ENCODE results near the gene ADAMTS5.

Gene ADAMTS5
- total RNA-seq, result 0 reads per million in 3 donors

DNA sequence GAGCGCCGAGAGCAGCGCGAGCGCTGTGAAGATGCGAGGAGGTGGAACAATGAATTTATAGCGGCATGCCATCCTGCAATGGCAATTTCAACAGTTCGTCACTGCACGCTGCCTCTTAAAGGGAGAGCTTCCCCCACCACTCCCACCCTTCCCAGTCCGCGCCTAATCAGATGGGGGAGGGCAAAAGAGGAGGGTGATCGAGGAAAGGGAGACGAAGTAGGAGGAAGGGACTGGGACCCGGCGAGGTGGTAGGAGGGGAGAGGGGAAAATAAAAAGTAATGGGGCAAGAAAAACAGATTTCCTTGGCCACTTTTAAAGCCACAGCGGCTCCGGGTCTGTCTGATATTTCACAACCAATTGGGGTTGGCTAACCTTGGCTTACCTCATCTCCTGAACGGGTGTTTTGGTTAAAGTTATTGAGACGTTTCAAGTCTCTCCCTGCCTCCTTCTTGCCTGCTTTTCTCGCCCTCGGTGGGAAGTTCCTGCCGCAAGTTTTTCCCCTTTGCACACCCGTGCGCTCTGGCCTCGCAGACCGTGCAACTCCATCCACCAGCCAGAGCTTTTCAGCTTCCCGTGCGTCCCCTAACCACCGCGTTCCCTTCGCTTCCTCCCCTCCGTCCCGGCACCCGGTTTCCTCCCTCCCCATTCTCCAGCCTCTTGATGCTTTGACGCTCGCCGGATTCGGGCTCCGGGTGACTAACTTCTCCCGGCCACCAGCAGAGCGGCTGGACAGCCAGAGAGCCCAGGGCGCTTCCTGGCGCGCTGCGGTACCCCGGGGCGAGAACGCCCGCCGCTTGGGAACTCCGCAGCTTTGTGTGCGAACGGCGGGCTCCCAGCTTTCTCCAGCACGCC lies at the start of gene ADAMTS5:
ADAMTS5 (minus strand) TSS at position 27 of the 852 bp plus-strand sequence. CDS start 697 bp downstream, outside the sequence.
- Histone ChIP-seq H3K4me3 (ENCODE audit: insufficient read depth, low read depth, low read length, poor library complexity, severe bottlenecking) (no peak within 1 kb of the TSS), H3K36me3 (ENCODE audit: control insufficient read depth, insufficient read depth, low read length) (no peaks in the 10 kb centered on the region), H3K27ac (ENCODE audit: insufficient read depth, low read length, poor library complexity, severe bottlenecking) (no peak within 1 kb of the TSS), H3K4me1 (ENCODE audit: control insufficient read depth, insufficient read depth, low read length, poor library complexity, severe bottlenecking) (no peaks in the 10 kb centered on the region), H3K27me3 (replicated peaks; ENCODE audit: control insufficient read depth, insufficient read depth, low read length, poor library complexity, severe bottlenecking) (peaks cover 7% of the 10 kb centered on the region), H3K9me3 (ENCODE audit: control insufficient read depth, low read length) (no peaks in the 10 kb centered on the region)
- no peak for DNase-seq

DNA sequence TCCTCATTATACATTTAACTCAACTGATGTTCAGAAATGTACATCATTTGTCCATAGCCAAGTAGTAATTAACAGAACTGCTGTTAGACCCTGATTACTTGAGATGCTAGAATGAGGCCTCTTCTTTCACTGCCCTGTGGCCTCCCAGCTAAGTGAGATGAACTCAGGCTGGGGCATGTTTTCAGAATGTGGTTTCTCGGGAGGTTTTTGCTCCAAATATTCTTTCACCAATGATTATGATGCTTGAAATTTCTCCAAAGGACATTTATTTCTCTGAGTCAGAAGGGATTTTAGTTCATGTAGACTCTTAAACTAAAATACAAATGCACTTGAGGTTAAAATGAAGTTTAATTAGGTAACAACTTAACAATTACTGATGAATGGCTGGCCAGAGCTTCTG lies 34.6 kb upstream of the ADAMTS5 start:
- no peaks in the 10 kb centered on the region for H3K27me3 ChIP-seq (replicated peaks; ENCODE audit: control insufficient read depth, insufficient read depth, low read length, poor library complexity, severe bottlenecking)
- H3K4me1 ChIP-seq (ENCODE audit: control insufficient read depth, insufficient read depth, low read length, poor library complexity, severe bottlenecking), result no peaks in the 10 kb centered on the region
- no peaks in the 10 kb centered on the region for H3K9me3 ChIP-seq (ENCODE audit: control insufficient read depth, low read length)
- no peak for DNase-seq
- H3K27ac ChIP-seq (ENCODE audit: insufficient read depth, low read length, poor library complexity, severe bottlenecking), result no peak overlapping the region
- H3K36me3 ChIP-seq (ENCODE audit: control insufficient read depth, insufficient read depth, low read length), result no peaks in the 10 kb centered on the region
- no peak overlapping the region for H3K4me3 ChIP-seq (ENCODE audit: insufficient read depth, low read depth, low read length, poor library complexity, severe bottlenecking)

DNA sequence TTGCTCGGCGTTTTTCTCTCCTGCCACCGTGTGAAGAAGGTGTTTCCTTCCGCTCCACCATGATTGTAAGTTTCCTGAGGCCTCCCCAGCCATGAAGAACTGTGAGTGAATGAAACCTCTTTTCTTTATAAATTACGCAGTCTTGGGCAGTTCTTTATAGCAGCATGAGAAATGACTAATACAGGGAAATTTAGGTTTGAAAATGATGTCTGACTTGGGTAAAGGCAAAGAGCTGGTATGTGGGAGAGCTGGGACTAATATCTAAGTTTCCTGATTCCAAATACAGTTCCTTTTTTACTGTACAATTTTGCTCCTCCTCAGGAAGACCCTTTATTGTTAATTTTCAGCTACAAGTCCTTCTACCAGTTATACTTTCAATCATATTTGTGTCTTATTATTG lies 16.7 kb upstream of the ADAMTS5 start:
- H3K4me1 ChIP-seq (ENCODE audit: control insufficient read depth, insufficient read depth, low read length, poor library complexity, severe bottlenecking), result no peaks in the 10 kb centered on the region
- no peak for DNase-seq
- no peaks in the 10 kb centered on the region for H3K36me3 ChIP-seq (ENCODE audit: control insufficient read depth, insufficient read depth, low read length)

GRCh38 chr21:26982767-26983166 lies 15.9 kb upstream of the ADAMTS5 start:
- H3K4me1 ChIP-seq (ENCODE audit: control insufficient read depth, insufficient read depth, low read length, poor library complexity, severe bottlenecking), result no peaks in the 10 kb centered on the region
- no peaks in the 10 kb centered on the region for H3K27me3 ChIP-seq (replicated peaks; ENCODE audit: control insufficient read depth, insufficient read depth, low read length, poor library complexity, severe bottlenecking)
- no peaks in the 10 kb centered on the region for H3K36me3 ChIP-seq (ENCODE audit: control insufficient read depth, insufficient read depth, low read length)
- no peak for DNase-seq
- H3K4me3 ChIP-seq (ENCODE audit: insufficient read depth, low read depth, low read length, poor library complexity, severe bottlenecking), result no peak overlapping the region
- H3K27ac ChIP-seq (ENCODE audit: insufficient read depth, low read length, poor library complexity, severe bottlenecking), result no peak overlapping the region
- H3K9me3 ChIP-seq (ENCODE audit: control insufficient read depth, low read length), result no peaks in the 10 kb centered on the region

More for the DNA sequence above, 16.7 kb upstream of the ADAMTS5 start:
- Histone ChIP-seq H3K4me3 (ENCODE audit: insufficient read depth, low read depth, low read length, poor library complexity, severe bottlenecking) (no peak overlapping the region), H3K27me3 (replicated peaks; ENCODE audit: control insufficient read depth, insufficient read depth, low read length, poor library complexity, severe bottlenecking) (no peaks in the 10 kb centered on the region), H3K27ac (ENCODE audit: insufficient read depth, low read length, poor library complexity, severe bottlenecking) (no peak overlapping the region), H3K9me3 (ENCODE audit: control insufficient read depth, low read length) (no peaks in the 10 kb centered on the region)

DNA sequence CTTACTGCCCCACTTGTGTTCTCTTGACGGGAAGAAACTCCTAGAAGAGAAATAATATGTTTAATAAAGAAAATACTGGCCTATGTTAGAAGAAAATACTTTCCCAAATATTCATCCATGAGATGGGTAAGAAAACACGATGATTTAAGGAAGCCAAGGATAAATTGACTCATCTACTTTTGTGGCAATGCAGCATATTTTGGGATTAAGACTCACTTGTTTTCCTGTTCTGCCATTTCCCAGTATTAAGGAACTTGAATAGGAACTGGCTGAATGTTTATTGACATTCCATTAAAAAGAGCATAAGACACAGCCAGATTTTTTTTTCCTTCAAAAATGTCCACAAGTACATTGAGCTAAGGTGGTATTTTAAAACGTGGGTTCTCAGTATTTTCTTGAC lies 10.9 kb upstream of the ADAMTS5 start:
- Histone ChIP-seq H3K36me3 (ENCODE audit: control insufficient read depth, insufficient read depth, low read length) (no peaks in the 10 kb centered on the region), H3K4me3 (ENCODE audit: insufficient read depth, low read depth, low read length, poor library complexity, severe bottlenecking) (no peak overlapping the region), H3K4me1 (ENCODE audit: control insufficient read depth, insufficient read depth, low read length, poor library complexity, severe bottlenecking) (no peaks in the 10 kb centered on the region), H3K27me3 (replicated peaks; ENCODE audit: control insufficient read depth, insufficient read depth, low read length, poor library complexity, severe bottlenecking) (no peaks in the 10 kb centered on the region), H3K9me3 (ENCODE audit: control insufficient read depth, low read length) (no peaks in the 10 kb centered on the region), H3K27ac (ENCODE audit: insufficient read depth, low read length, poor library complexity, severe bottlenecking) (no peak overlapping the region)
- DNase-seq, result no peak

GRCh38 chr21:26973226-26973625 lies 6.3 kb upstream of the ADAMTS5 start:
- Histone ChIP-seq H3K36me3 (ENCODE audit: control insufficient read depth, insufficient read depth, low read length) (no peaks in the 10 kb centered on the region), H3K4me1 (ENCODE audit: control insufficient read depth, insufficient read depth, low read length, poor library complexity, severe bottlenecking) (no peaks in the 10 kb centered on the region), H3K27me3 (replicated peaks; ENCODE audit: control insufficient read depth, insufficient read depth, low read length, poor library complexity, severe bottlenecking) (peaks cover 5% of the 10 kb centered on the region), H3K4me3 (ENCODE audit: insufficient read depth, low read depth, low read length, poor library complexity, severe bottlenecking) (no peak overlapping the region), H3K27ac (ENCODE audit: insufficient read depth, low read length, poor library complexity, severe bottlenecking) (no peak overlapping the region), H3K9me3 (ENCODE audit: control insufficient read depth, low read length) (no peaks in the 10 kb centered on the region)
- DNase-seq, result no peak

DNA sequence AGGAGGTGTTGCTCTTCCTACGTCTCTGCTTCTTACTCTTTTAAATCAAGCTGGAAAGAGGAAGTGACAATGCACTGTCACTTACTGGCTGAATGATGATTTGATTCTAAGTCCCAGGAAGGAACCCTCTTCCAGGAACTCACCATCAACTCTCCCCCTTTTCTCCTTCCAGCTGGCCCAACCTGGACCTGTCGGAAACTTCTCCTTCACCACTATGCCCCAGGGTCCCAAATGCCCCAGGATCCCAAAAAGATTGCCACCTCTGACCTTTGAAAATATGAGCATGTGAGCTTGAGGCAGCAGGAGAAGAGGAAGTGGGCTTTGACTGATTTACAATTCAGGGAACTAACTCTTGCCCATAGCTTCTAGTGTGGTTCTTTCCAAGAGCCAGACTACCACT lies 5.3 kb upstream of the ADAMTS5 start:
- H3K27me3 ChIP-seq (replicated peaks; ENCODE audit: control insufficient read depth, insufficient read depth, low read length, poor library complexity, severe bottlenecking), result peaks cover 7% of the 10 kb centered on the region
- no peaks in the 10 kb centered on the region for H3K9me3 ChIP-seq (ENCODE audit: control insufficient read depth, low read length)
- H3K4me1 ChIP-seq (ENCODE audit: control insufficient read depth, insufficient read depth, low read length, poor library complexity, severe bottlenecking), result no peaks in the 10 kb centered on the region
- no peak overlapping the region for H3K27ac ChIP-seq (ENCODE audit: insufficient read depth, low read length, poor library complexity, severe bottlenecking)
- DNase-seq, result no peak
- H3K4me3 ChIP-seq (ENCODE audit: insufficient read depth, low read depth, low read length, poor library complexity, severe bottlenecking), result no peak overlapping the region
- H3K36me3 ChIP-seq (ENCODE audit: control insufficient read depth, insufficient read depth, low read length), result no peaks in the 10 kb centered on the region

GRCh38 chr21:26969971-26970725 lies 3.3 kb upstream of the ADAMTS5 start:
- H3K27me3 ChIP-seq (replicated peaks; ENCODE audit: control insufficient read depth, insufficient read depth, low read length, poor library complexity, severe bottlenecking), result peaks cover 7% of the 10 kb centered on the region
- no peaks in the 10 kb centered on the region for H3K9me3 ChIP-seq (ENCODE audit: control insufficient read depth, low read length)
- no peak overlapping the region for H3K4me3 ChIP-seq (ENCODE audit: insufficient read depth, low read depth, low read length, poor library complexity, severe bottlenecking)

DNA sequence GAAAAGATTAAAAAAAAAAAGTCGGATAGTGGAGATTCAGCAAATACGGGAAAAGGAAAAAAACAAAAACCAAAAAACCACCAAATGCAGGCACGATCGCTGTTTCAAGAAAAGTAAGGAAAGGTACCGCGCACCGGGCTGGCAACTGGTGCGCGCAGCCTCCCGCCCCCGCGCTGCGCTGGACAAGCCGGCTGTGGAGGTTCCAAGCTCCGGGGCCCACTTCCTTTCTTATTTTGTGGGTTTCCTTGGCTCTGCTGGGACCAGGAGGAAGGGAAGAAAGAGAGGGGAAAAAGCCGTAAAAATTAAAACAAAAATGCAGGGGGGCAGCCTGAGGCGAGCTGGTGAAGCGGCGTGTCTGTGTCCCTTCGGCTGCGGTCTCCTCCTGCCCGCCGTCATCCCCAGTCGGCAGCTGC lies 233 bp downstream of the ADAMTS5 start:
- no peak overlapping the region for H3K27ac ChIP-seq (ENCODE audit: insufficient read depth, low read length, poor library complexity, severe bottlenecking)
- peaks cover 7% of the 10 kb centered on the region for H3K27me3 ChIP-seq (replicated peaks; ENCODE audit: control insufficient read depth, insufficient read depth, low read length, poor library complexity, severe bottlenecking)
- no peak for DNase-seq
- no peak overlapping the region for H3K4me3 ChIP-seq (ENCODE audit: insufficient read depth, low read depth, low read length, poor library complexity, severe bottlenecking)
- H3K9me3 ChIP-seq (ENCODE audit: control insufficient read depth, low read length), result no peaks in the 10 kb centered on the region
- H3K36me3 ChIP-seq (ENCODE audit: control insufficient read depth, insufficient read depth, low read length), result no peaks in the 10 kb centered on the region
- H3K4me1 ChIP-seq (ENCODE audit: control insufficient read depth, insufficient read depth, low read length, poor library complexity, severe bottlenecking), result no peaks in the 10 kb centered on the region

More at GRCh38 chr21:26969971-26970725, 3.3 kb upstream of the ADAMTS5 start:
- H3K4me1 ChIP-seq (ENCODE audit: control insufficient read depth, insufficient read depth, low read length, poor library complexity, severe bottlenecking), result no peaks in the 10 kb centered on the region
- H3K27ac ChIP-seq (ENCODE audit: insufficient read depth, low read length, poor library complexity, severe bottlenecking), result no peak overlapping the region
- no peaks in the 10 kb centered on the region for H3K36me3 ChIP-seq (ENCODE audit: control insufficient read depth, insufficient read depth, low read length)
- DNase-seq, result no peak

Measured in effector memory CD4-positive, alpha-beta T cell (primary cell).